GM12873 (cell line): ENCODE results near the gene AKAP17A.

Source experiments
- TF ChIP-seq, protein P1 (sequence below): IDR thresholded peaks from 2 replicates; pipeline ENCODE4 v1.5.1; 2012; ENCODE audit warnings: low read depth, mild to moderate bottlenecking, moderate library complexity, low read length, control low read depth; ENCODE audit not compliant: insufficient read depth; ENCODE audit errors: missing control alignments

AKAP17A gene

GRCh38 chrX:1602299-1602698, 10.9 kb downstream of the AKAP17A start:
- TF ChIP-seq, protein P1, sequence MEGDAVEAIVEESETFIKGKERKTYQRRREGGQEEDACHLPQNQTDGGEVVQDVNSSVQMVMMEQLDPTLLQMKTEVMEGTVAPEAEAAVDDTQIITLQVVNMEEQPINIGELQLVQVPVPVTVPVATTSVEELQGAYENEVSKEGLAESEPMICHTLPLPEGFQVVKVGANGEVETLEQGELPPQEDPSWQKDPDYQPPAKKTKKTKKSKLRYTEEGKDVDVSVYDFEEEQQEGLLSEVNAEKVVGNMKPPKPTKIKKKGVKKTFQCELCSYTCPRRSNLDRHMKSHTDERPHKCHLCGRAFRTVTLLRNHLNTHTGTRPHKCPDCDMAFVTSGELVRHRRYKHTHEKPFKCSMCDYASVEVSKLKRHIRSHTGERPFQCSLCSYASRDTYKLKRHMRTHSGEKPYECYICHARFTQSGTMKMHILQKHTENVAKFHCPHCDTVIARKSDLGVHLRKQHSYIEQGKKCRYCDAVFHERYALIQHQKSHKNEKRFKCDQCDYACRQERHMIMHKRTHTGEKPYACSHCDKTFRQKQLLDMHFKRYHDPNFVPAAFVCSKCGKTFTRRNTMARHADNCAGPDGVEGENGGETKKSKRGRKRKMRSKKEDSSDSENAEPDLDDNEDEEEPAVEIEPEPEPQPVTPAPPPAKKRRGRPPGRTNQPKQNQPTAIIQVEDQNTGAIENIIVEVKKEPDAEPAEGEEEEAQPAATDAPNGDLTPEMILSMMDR: no peak

DNA sequence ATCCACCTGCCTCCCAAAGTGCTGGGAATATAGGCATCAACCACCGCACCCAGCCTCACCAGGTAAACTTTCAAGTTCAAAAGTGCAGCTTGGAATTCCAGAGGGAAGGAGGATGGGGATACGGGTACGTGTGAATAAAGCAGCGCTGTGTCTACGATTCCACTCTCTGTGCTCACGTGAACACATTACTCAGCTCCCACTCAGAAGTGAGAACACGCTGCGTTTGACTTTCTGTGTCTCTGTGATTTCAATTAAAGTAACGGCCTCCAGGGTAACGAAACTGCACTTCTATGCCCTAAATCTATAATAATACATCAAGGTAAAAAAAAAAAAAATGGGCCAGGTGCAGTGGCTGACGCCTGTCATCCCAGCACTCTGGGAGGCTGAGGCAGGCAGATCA, 15.1 kb downstream of the AKAP17A start:
- TF ChIP-seq, protein P1: no peak

- TF ChIP-seq, protein P1: no peak
Measured at GRCh38 chrX:1609311-1609710, 17.9 kb downstream of the AKAP17A start.

- TF ChIP-seq, protein P1: no peak
Measured at GRCh38 chrX:1609762-1610161, 18.4 kb downstream of the AKAP17A start.

GRCh38 chrX:1610166-1610565, 18.8 kb downstream of the AKAP17A start:
- TF ChIP-seq, protein P1: no peak

- TF ChIP-seq, protein P1: no peak
Measured at GRCh38 chrX:1610736-1611135, 19.3 kb downstream of the AKAP17A start.

DNA sequence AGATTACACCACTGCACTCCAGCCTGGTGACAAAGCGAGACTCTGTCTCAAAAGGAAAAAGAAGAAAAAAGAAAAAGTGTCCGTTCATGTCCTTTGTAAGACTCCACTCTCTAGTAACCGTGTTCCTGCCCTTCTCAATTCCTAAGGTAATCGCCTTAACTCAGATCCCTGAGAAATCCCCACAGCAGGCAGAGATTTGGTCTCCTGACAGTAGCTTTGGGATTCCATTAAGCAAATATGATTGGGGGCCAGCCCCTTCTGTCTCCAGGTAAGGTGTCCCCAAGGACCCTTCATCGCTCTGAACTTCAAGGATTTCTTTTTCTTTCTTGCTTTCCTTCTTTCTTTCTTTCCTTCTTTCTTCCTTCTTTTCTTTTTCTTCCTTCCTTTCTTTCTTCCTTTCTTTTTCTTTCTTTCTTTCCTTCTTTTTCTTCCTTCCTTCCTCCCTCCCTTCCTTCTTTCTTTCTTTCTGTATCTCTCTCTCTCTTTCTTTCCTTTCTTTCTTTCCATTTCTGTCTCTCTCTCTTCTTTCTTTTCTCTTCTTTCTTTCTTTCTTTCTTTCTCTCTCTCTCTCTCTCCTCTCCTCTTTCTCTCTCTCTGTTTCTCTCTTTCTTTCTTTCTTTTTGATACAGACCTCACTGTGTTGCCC, 21.4 kb downstream of the AKAP17A start:
- TF ChIP-seq, protein P1: no peak
